HG03280 (cell line): ENCODE data around the gene ADCY7.

Experiments used
- ATAC-seq: cut with Tn5 transposase; IDR thresholded peaks from one replicate; pipeline ENCODE4 v1.9.1; 2021; ENCODE audit warnings: mild to moderate bottlenecking, moderate library complexity; ENCODE audit not compliant: unreplicated experiment

Gene ADCY7

GRCh38 chr16:50279504-50279865, 13.1 kb downstream of the ADCY7 start:
- no peak for ATAC-seq

GRCh38 chr16:50280932-50281331, 14.6 kb downstream of the ADCY7 start:
- no peak for ATAC-seq

- ATAC-seq: no peak
Observed at GRCh38 chr16:50281391-50282009, 15.1 kb downstream of the ADCY7 start.

GRCh38 chr16:50282010-50282538, 15.7 kb downstream of the ADCY7 start:
- ATAC-seq: peak; percentile 90

GRCh38 chr16:50282955-50283631, 16.7 kb downstream of the ADCY7 start:
- ATAC-seq: no peak

GRCh38 chr16:50284131-50284911, 18.0 kb downstream of the ADCY7 start:
- ATAC-seq: no peak

- ATAC-seq: no peak
Observed at GRCh38 chr16:50285406-50286003, 19.2 kb downstream of the ADCY7 start.

GRCh38 chr16:50286681-50287080, 20.3 kb downstream of the ADCY7 start:
- ATAC-seq: no peak

GRCh38 chr16:50288026-50288425, 21.7 kb downstream of the ADCY7 start:
- no peak for ATAC-seq

- no peak for ATAC-seq
Observed at GRCh38 chr16:50288920-50289319, 22.6 kb downstream of the ADCY7 start.

GRCh38 chr16:50289950-50290764, 23.8 kb downstream of the ADCY7 start:
- no peak for ATAC-seq

GRCh38 chr16:50290856-50291255, 24.5 kb downstream of the ADCY7 start:
- no peak for ATAC-seq

GRCh38 chr16:50291719-50292565, 25.6 kb downstream of the ADCY7 start:
- ATAC-seq: no peak

- ATAC-seq: no peak
Observed at GRCh38 chr16:50292566-50292948, 26.2 kb downstream of the ADCY7 start.

GRCh38 chr16:50293041-50293783, 26.9 kb downstream of the ADCY7 start:
- ATAC-seq: no peak

- no peak for ATAC-seq
Observed at GRCh38 chr16:50293994-50294855, 27.9 kb downstream of the ADCY7 start.

GRCh38 chr16:50294955-50295354, 28.6 kb downstream of the ADCY7 start:
- ATAC-seq: no peak

- ATAC-seq: no peak
Observed at GRCh38 chr16:50295541-50296132, 29.3 kb downstream of the ADCY7 start.
